Measurements from ENCODE around the gene COG7. TPM values are rescaled to one million over a fixed set of nuclear protein-coding genes. Genes with fewer than 3 reads are reported as not detected.

Gene COG7
- total RNA-seq, 1 experiment from 2014 or later: 38.3 TPM

DNA sequence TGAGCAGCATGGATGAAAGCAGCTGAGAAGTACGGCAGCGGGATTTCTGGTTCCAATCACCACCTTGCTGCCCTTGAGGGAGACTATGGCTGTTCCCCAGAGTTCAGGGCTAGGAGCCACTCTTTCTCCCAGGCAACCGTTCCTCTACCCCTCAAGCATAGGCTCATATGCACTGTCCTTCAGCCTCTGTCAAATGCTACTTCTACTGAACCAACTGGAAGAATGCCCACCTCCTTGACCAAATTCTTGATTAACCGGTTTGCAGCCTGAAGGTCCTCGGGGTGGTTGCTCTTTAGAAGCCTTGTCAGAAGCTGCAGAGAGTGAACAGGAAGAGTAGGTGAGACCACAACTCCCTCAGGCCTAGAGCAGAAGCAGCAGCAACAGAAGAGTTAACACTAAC lies 33.5 kb upstream of the COG7 start:
- no peaks in the 10 kb centered on the region for H3K4me1 ChIP-seq (replicated peaks; ENCODE audit: insufficient read depth)
- no peak overlapping the region for H3K27ac ChIP-seq
- BruUV-seq (replicated peaks): no TSS peak
- no peak overlapping the region for H2AFZ ChIP-seq
- no peaks in the 10 kb centered on the region for H3K9me3 ChIP-seq (ENCODE audit: insufficient read depth, low read depth)
- no peaks in the 10 kb centered on the region for H3K27me3 ChIP-seq (ENCODE audit: insufficient read depth, low read depth)
- H3K79me2 ChIP-seq (ENCODE audit: low read depth): no peaks in the 10 kb centered on the region
- no peaks in the 10 kb centered on the region for H4K20me1 ChIP-seq (ENCODE audit: insufficient read depth)
- peak in 1 of 2 experiments; percentile 58 for DNase-seq
- no peaks in the 10 kb centered on the region for H3K9me2 ChIP-seq (ENCODE audit: insufficient read depth)
- TF ChIP-seq, protein P1, sequence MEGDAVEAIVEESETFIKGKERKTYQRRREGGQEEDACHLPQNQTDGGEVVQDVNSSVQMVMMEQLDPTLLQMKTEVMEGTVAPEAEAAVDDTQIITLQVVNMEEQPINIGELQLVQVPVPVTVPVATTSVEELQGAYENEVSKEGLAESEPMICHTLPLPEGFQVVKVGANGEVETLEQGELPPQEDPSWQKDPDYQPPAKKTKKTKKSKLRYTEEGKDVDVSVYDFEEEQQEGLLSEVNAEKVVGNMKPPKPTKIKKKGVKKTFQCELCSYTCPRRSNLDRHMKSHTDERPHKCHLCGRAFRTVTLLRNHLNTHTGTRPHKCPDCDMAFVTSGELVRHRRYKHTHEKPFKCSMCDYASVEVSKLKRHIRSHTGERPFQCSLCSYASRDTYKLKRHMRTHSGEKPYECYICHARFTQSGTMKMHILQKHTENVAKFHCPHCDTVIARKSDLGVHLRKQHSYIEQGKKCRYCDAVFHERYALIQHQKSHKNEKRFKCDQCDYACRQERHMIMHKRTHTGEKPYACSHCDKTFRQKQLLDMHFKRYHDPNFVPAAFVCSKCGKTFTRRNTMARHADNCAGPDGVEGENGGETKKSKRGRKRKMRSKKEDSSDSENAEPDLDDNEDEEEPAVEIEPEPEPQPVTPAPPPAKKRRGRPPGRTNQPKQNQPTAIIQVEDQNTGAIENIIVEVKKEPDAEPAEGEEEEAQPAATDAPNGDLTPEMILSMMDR (conservative IDR thresholded peaks at IDR 0.05): no peak
- no peak for TF ChIP-seq EZH2 (IDR thresholded peaks at IDR 0.05; ENCODE audit: low read depth)
- H3F3A ChIP-seq (ENCODE audit: insufficient read depth, low read depth): no peaks in the 10 kb centered on the region
- POLR2A ChIA-PET (ENCODE audit: unreplicated experiment): no interaction called here
- H3K4me3 ChIP-seq: no peak overlapping the region
- H3K36me3 ChIP-seq (ENCODE audit: low read depth): 0 out of 2 replicates have a peak, but pooled peaks cover 11% of the 10 kb centered on the region
- intact Hi-C loops (cut with micrococcal nuclease; ENCODE audit: unreplicated experiment): no loop called here
- CTCF ChIA-PET: no interaction called here
- no peak overlapping the region for H3K4me2 ChIP-seq

DNA sequence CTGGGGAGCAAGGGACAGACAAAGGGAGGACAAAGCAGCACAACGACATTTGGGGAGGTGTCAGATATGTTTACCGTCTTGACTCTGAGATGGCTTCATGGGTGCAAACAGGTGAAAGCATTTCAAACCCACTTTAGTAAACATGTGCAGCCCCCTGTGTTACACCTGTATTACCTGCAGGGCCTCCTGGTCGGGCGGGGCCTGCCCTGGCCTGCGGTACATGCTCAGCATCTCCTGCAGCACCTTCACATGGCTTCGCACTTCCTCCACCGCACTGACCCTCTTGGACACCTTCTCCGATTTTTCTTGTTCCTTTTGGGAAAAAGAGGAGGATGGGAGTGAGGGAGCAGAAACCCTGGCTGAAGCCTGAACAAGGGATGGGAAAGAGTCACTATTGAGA lies 32.9 kb upstream of the COG7 start:
- no peaks in the 10 kb centered on the region for H3K79me2 ChIP-seq (ENCODE audit: low read depth)
- DNase-seq: no peak
- H3K9me2 ChIP-seq (ENCODE audit: insufficient read depth): no peaks in the 10 kb centered on the region
- TF ChIP-seq, protein P1 (conservative IDR thresholded peaks at IDR 0.05): no peak
- no peak for TF ChIP-seq EZH2 (IDR thresholded peaks at IDR 0.05; ENCODE audit: low read depth)
- H3K27ac ChIP-seq: no peak overlapping the region
- POLR2A ChIA-PET (ENCODE audit: unreplicated experiment): no interaction called here
- H3K27me3 ChIP-seq (ENCODE audit: insufficient read depth, low read depth): no peaks in the 10 kb centered on the region
- intact Hi-C loops (cut with micrococcal nuclease; ENCODE audit: unreplicated experiment): no loop called here
- CTCF ChIA-PET: no interaction called here
- no peaks in the 10 kb centered on the region for H3F3A ChIP-seq (ENCODE audit: insufficient read depth, low read depth)
- H2AFZ ChIP-seq: no peak overlapping the region
- no peak overlapping the region for H3K4me3 ChIP-seq
- no TSS peak for BruUV-seq (replicated peaks)
- no peaks in the 10 kb centered on the region for H3K4me1 ChIP-seq (replicated peaks; ENCODE audit: insufficient read depth)
- peaks cover 16% of the 10 kb centered on the region; the same call in 1 of the 2 replicates for H3K36me3 ChIP-seq (ENCODE audit: low read depth)
- H3K9me3 ChIP-seq (ENCODE audit: insufficient read depth, low read depth): no peaks in the 10 kb centered on the region
- H4K20me1 ChIP-seq (ENCODE audit: insufficient read depth): no peaks in the 10 kb centered on the region
- no peak overlapping the region for H3K4me2 ChIP-seq

DNA sequence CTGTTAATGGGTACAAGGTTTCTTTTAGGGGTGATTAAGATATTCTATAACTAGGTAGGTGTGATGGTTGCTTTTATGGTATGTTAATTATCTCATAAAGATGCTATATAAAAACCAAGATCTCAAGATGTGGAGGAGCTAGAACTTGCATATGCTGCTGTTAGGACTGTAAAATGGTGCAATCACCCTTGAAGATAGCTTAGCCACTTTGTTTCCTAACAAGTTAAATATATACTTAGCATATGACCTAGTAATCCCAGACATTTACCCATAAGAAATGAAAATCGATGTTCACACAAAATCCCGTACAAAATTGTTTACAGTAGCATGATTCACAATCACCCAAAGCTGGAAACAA lies 32.2 kb upstream of the COG7 start:
- Histone ChIP-seq H2AFZ (no peak overlapping the region), H4K20me1 (ENCODE audit: insufficient read depth) (no peaks in the 10 kb centered on the region), H3K4me3 (no peak overlapping the region), H3F3A (ENCODE audit: insufficient read depth, low read depth) (no peaks in the 10 kb centered on the region), H3K27ac (no peak overlapping the region), H3K4me2 (no peak overlapping the region), H3K9me2 (ENCODE audit: insufficient read depth) (no peaks in the 10 kb centered on the region), H3K36me3 (ENCODE audit: low read depth) (peaks cover 22% of the 10 kb centered on the region; the same call in 1 of the 2 replicates), H3K79me2 (ENCODE audit: low read depth) (no peaks in the 10 kb centered on the region), H3K27me3 (ENCODE audit: insufficient read depth, low read depth) (no peaks in the 10 kb centered on the region), H3K9me3 (ENCODE audit: insufficient read depth, low read depth) (no peaks in the 10 kb centered on the region), H3K4me1 (replicated peaks; ENCODE audit: insufficient read depth) (no peaks in the 10 kb centered on the region)
- TF ChIP-seq EZH2 (IDR thresholded peaks at IDR 0.05; ENCODE audit: low read depth): no peak
- TF ChIP-seq, protein P1 (conservative IDR thresholded peaks at IDR 0.05): no peak
- POLR2A ChIA-PET (ENCODE audit: unreplicated experiment): no interaction called here
- CTCF ChIA-PET: no interaction called here
- DNase-seq: no peak
- no TSS peak for BruUV-seq (replicated peaks)
- intact Hi-C loops (cut with micrococcal nuclease; ENCODE audit: unreplicated experiment): no loop called here
